ENCODE measurements around the gene GARS1. TPM values are rescaled to one million over a fixed set of nuclear protein-coding genes. Genes with fewer than 3 reads are reported as not detected.

The GARS1 gene
- total RNA-seq, 1 donor from 2014 or later: 214 TPM

DNA sequence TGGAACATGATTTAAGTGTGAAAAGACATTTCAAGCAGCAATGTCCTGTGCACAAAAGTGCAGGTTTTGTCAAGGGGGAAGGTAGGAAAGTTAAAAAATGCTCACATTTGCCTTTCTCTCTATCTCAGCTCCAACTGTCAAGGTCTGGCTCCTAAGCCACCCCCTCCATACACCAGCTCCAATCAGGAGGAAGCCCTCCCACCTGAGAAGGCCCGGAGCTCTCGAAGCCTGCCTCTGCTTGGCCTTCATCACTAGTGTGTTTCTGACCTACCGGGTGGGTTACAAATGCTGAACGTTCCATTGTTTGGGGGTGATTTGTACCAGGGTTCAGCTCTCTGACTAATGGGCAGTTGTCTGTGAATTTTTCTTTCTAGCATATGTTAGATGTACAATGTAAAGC, 73.4 kb downstream of the GARS1 start:
- peaks cover 6% of the 10 kb centered on the region for H3K27me3 Mint-ChIP-seq
- TF ChIP-seq, protein P1, sequence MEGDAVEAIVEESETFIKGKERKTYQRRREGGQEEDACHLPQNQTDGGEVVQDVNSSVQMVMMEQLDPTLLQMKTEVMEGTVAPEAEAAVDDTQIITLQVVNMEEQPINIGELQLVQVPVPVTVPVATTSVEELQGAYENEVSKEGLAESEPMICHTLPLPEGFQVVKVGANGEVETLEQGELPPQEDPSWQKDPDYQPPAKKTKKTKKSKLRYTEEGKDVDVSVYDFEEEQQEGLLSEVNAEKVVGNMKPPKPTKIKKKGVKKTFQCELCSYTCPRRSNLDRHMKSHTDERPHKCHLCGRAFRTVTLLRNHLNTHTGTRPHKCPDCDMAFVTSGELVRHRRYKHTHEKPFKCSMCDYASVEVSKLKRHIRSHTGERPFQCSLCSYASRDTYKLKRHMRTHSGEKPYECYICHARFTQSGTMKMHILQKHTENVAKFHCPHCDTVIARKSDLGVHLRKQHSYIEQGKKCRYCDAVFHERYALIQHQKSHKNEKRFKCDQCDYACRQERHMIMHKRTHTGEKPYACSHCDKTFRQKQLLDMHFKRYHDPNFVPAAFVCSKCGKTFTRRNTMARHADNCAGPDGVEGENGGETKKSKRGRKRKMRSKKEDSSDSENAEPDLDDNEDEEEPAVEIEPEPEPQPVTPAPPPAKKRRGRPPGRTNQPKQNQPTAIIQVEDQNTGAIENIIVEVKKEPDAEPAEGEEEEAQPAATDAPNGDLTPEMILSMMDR (IDR thresholded peaks at IDR 0.05): no peak
- ChIA-PET POLR2A (no interaction called here), CTCF (no interaction called here)
- H3K4me3 Mint-ChIP-seq: no peak overlapping the region
- no peaks in the 10 kb centered on the region for H3K4me1 Mint-ChIP-seq
- no peak overlapping the region for H3K27ac Mint-ChIP-seq
- ATAC-seq (ENCODE audit: low read depth) (no peak), DNase-seq (no peak)
- intact Hi-C loops (cut with micrococcal nuclease): no loop called here
- no peaks in the 10 kb centered on the region for H3K9me3 Mint-ChIP-seq
- H3K36me3 Mint-ChIP-seq (ENCODE audit: low read depth): no peaks in the 10 kb centered on the region

DNA sequence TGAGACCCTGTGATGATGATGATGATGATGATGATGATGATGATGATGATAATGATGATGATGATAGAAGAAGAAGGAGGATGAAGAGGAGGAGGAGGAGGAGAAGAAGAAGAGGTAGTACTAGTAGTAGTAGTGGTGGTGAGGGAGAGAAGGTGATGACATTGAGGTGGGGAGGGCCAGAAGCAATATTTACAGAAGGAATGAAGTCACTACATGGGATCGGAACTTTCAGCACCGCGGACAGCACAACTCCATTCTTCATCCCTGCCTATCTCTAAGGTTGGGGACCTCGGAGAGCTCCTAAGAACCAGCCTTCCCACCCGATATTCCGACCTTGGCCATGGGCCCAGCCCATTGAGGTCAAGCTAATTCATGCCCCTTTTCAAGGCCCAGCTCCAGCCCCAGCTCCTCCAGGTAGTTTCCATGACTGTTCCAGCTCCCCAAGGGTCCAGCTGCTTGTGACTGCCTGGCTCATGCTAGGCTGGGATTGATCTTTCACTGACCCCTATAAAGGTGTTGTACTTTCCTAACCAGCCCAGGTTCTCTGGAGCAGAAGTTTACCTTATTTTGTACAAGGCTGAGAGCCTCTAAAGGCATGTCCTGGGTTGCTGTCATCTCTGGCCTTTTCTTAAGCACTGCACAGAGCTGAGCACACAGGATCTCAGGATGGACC, 77.3 kb downstream of the GARS1 start:
- H3K27ac Mint-ChIP-seq: no peak overlapping the region
- no peaks in the 10 kb centered on the region for H3K9me3 Mint-ChIP-seq
- DNase-seq: no peak
- H3K27me3 Mint-ChIP-seq: peaks cover 12% of the 10 kb centered on the region
- no peak for ATAC-seq (ENCODE audit: low read depth)
- ChIA-PET CTCF (no interaction called here), POLR2A (no interaction called here)
- H3K36me3 Mint-ChIP-seq (ENCODE audit: low read depth): no peaks in the 10 kb centered on the region
- TF ChIP-seq, protein P1 (IDR thresholded peaks at IDR 0.05): no peak
- no peaks in the 10 kb centered on the region for H3K4me1 Mint-ChIP-seq
- no peak overlapping the region for H3K4me3 Mint-ChIP-seq
- intact Hi-C loops (cut with micrococcal nuclease): no loop called here

DNA sequence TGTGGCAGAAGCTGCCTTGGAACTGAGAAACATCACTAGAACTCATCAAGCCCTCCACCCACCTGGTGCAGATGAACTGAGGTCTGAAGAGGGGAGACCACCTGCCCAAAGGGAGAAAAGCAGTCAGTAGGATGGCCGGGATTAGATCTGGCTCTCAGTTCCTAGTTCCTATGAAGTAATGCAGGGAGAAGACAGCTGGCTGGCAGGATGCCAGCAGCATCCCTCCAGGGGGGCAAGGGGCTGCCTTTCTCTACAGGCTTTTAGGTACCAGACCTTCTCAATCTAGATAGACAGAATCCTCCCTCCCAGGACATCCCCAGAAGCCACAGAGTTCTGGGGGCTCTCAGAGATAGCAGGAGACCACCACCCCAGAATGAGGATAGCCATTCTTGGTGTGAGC, 79.7 kb downstream of the GARS1 start:
- no peak overlapping the region for H3K27ac Mint-ChIP-seq
- POLR2A ChIA-PET: no interaction called here
- intact Hi-C loops (cut with micrococcal nuclease): no loop called here
- H3K4me3 Mint-ChIP-seq: no peak overlapping the region
- no peaks in the 10 kb centered on the region for H3K9me3 Mint-ChIP-seq
- no peak for ATAC-seq (ENCODE audit: low read depth)
- no peaks in the 10 kb centered on the region for H3K36me3 Mint-ChIP-seq (ENCODE audit: low read depth)
- TF ChIP-seq, protein P1 (IDR thresholded peaks at IDR 0.05): no peak
- H3K27me3 Mint-ChIP-seq: peaks cover 26% of the 10 kb centered on the region
- CTCF ChIA-PET: no interaction called here
- H3K4me1 Mint-ChIP-seq: no peaks in the 10 kb centered on the region
- DNase-seq: no peak

DNA sequence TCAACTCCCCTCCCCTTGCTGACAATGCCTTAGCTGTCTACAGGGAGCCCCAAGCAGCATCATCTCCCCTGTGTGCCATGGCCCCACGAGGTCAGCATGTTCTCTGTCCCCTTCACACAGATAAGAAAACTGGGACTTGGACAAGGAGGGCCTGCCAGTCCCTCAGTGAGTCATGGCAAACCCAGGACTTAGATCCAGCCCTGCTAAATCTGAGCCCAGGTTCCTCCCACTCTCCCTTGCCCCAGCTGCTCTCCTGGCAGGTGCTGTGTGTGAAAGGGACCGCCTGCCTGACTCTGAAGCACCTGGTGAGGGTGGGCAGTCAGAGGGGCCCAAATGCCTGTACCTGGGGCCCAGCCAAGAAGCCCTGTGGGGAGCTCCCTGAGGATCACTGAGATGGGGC, 80.2 kb downstream of the GARS1 start:
- no peak for DNase-seq
- H3K36me3 Mint-ChIP-seq (ENCODE audit: low read depth): no peaks in the 10 kb centered on the region
- peaks cover 26% of the 10 kb centered on the region for H3K27me3 Mint-ChIP-seq
- TF ChIP-seq, protein P1 (IDR thresholded peaks at IDR 0.05): no peak
- ChIA-PET CTCF (no interaction called here), POLR2A (no interaction called here)
- no peak overlapping the region for H3K4me3 Mint-ChIP-seq
- no peak overlapping the region for H3K27ac Mint-ChIP-seq
- intact Hi-C loops (cut with micrococcal nuclease): no loop called here
- no peaks in the 10 kb centered on the region for H3K4me1 Mint-ChIP-seq
- no peak for ATAC-seq (ENCODE audit: low read depth)
- no peaks in the 10 kb centered on the region for H3K9me3 Mint-ChIP-seq

DNA sequence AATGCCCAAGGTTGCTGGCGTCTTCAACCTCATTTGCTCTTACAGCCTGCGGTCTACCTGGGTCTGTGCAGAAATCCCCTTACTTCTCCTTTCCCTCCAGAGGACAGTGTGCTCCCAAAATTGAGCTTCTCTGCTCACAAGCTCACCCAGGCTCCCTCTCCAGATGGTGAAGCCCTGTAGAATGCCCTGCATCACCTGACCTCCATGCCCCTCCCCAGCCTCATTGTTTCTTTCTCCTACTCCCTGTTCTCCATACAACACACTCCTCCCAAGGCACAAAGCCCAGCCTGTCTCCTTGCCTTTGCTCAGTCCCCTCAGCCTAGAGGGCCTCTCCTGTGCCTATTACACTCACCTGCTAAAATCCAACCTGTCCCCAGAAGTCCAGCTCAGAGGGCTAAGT, 84.1 kb downstream of the GARS1 start:
- TF ChIP-seq, protein P1 (IDR thresholded peaks at IDR 0.05): no peak
- DNase-seq: no peak
- CTCF ChIA-PET: no interaction called here
- peaks cover 10% of the 10 kb centered on the region for H3K4me1 Mint-ChIP-seq
- intact Hi-C loops (cut with micrococcal nuclease): no loop called here
- POLR2A ChIA-PET: no interaction called here
- H3K27me3 Mint-ChIP-seq: peaks cover 47% of the 10 kb centered on the region
- no peak overlapping the region for H3K4me3 Mint-ChIP-seq
- H3K27ac Mint-ChIP-seq: no peak overlapping the region
- no peaks in the 10 kb centered on the region for H3K36me3 Mint-ChIP-seq (ENCODE audit: low read depth)
- no peak for ATAC-seq (ENCODE audit: low read depth)
- H3K9me3 Mint-ChIP-seq: no peaks in the 10 kb centered on the region

Data from activated B cell treated with CpG ODN at 0.5 μM for 24 hours (primary cell).